PFSK-1 (cell line): ENCODE results near the gene XKR7.

Experiments used
- POLR2AphosphoS5 ChIP-seq: IDR thresholded peaks from 2 replicates; pipeline ENCODE4 v1.6.1; 2012; ENCODE audit warnings: low read depth, mild to moderate bottlenecking, control low read depth, low read length, moderate library complexity
- REST ChIP-seq, 2 experiments: IDR thresholded peaks; 2 replicates each; pipeline versions ENCODE4 v1.6.1 to v1.8.0; 2011 to 2012; ENCODE audit warnings: low read depth in 2 of 2, low read length in 2 of 2, control low read depth in 1 of 2, inconsistent platforms in 1 of 2, mild to moderate bottlenecking in 1 of 2, moderate library complexity in 1 of 2; ENCODE audit not compliant: insufficient read depth in 1 of 2
- SIN3A ChIP-seq: IDR thresholded peaks from 2 replicates; pipeline ENCODE4 v1.6.1; 2012; ENCODE audit warnings: mild to moderate bottlenecking, low read length, moderate library complexity, borderline replicate concordance; ENCODE audit not compliant: insufficient read depth
- TAF1 ChIP-seq: IDR thresholded peaks from 2 replicates; pipeline ENCODE4 v1.6.1; 2012; ENCODE audit warnings: low read length, control low read depth, borderline replicate concordance; ENCODE audit not compliant: insufficient read depth

GRCh38 chr20:31966991-31967655 lies 828 bp upstream of the XKR7 start:
- TF ChIP-seq REST (IDR thresholded peaks at IDR 0.05; ENCODE audit: insufficient read depth in 1 of 2, low read depth in 2 of 2, low read length in 2 of 2) (no peak; a peak in 1 of 4 replicates), SIN3A (no peak), POLR2AphosphoS5 (no peak), TAF1 (no peak)
